SW480 (cell line): Measurements from ENCODE around the gene NEDD4L.
"Not testable (repeated sequence)": the region's sequence is repeated elsewhere in the genome, so short reads cannot be mapped to it uniquely, and the experiment has no call there.

Experiments
- DNase-seq: peaks from one replicate; pipeline ENCODE4 v3.0.0-alpha.2; 2016; ENCODE audit warnings: low spot score

NEDD4L gene

GRCh38 chr18:58157237-58157636, 113.2 kb downstream of the NEDD4L start:
- no peak for DNase-seq

DNA sequence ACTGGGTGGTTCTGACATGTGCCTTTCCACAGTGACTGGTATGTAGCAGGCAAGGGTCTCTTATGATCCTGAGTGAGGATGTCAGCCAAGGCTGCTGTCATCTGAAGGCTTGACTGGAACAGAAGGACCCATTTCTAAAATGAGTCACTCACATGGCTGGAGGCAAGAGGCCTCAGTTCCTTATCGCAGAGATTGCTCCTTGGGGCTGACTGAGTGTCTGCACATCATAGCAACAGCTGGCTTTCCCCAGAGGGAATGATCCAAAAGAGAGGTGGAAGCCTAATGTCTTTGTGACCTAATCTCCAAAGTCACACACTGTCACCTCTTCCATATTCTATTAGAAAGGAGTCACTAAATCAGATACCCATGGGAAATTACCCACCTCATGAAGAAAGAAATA, 114.0 kb downstream of the NEDD4L start:
- DNase-seq = no peak

GRCh38 chr18:58158459-58158858, 114.4 kb downstream of the NEDD4L start:
- DNase-seq = no peak

GRCh38 chr18:58161659-58162058, 117.6 kb downstream of the NEDD4L start:
- peak; percentile 27 for DNase-seq

DNA sequence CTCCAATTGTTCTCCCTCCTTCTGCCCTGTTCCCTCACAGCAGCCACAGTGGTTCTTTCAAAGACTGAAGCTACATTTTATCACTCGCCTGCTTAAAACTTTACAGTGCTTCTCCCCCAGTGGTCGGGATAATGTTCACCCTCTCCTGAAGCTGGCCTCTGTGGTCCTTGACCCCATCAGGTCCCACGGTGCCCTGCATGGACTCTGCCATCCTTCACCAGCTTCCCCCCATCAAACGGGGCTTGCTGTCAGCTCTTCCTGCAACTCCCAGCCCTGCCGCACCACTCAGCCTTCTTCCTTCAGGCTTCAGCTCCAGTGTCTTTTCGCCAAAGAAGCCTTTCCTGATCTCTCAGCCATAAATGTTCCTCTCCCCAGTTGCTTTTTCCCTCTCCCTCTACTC, 118.1 kb downstream of the NEDD4L start:
- DNase-seq = no peak

DNA sequence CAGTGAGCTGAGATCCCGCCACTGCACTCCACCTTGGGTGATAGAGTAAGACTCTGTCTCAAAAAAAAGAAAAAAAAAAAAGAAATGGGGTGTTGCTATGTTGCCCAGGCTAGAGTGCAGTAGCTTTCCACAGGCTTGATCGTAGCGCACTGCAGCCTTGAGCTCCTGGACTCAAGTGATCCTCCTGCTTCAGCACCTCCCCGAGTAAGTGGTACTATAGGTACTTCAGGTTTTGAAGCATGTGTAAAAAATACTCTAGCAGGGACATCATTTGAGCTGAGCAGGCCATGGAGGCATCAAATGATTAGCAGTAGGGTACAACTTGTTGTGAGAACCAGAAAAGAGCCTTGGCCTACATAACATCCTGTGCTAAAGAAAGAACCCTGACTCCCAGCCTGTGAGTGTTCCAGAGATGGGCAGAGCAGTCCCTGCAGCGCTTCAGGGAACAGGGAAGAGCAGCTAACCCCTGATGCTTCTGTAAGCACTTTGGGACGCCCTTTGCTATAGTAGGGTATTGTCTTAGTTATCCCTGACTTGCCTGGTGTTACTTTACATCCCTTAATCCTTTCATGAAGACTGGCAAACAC, 119.1 kb downstream of the NEDD4L start:
- DNase-seq = no peak

- DNase-seq = no peak
Observed at GRCh38 chr18:58166278-58166844, 122.3 kb downstream of the NEDD4L start.

GRCh38 chr18:58167073-58167472, 123.0 kb downstream of the NEDD4L start:
- no peak for DNase-seq

DNA sequence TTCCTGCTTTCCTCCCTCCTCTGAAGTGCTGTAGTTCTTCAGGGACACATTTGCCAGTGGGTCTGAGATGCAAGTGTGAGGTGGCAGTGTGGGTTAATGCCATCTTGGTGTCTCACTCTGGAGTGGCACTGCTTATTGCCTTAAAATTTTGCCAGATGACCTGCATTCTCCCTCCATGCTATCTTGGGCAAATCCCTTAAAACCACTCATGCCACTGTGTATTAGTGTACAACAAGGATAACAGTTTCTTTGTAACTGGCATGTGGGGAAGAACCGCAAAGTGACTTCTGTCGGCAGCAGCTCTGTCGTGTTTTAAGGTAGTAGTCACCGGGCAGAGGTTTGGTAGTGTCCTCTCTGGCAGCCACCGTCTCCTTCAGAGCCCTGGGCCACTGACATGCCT, 124.2 kb downstream of the NEDD4L start:
- no peak for DNase-seq

GRCh38 chr18:58168993-58169392, 125.0 kb downstream of the NEDD4L start:
- DNase-seq = no peak

DNA sequence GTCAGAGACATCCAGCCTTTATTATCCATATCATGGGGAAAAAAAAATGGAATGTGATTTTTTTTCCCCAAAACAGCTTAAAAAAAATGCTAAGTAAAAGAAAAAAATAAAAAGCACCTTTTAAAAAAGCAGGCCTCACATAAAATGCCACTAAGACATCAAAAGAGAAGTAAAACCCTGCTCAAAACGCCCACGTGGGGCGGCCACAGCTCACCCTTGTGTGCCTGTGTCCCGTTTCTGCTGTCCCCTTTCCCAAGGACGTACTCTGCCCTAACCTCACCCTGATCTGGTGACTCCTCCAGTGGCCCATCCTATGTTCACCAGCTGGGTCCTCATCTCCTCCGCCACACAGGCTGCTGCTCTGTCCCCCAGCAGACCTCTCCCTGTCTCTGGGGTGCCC, 125.4 kb downstream of the NEDD4L start:
- no peak for DNase-seq

- DNase-seq = not testable (repeated sequence)
Observed at GRCh38 chr18:58170036-58170435, 126.0 kb downstream of the NEDD4L start.

- no peak for DNase-seq
Observed at GRCh38 chr18:58172031-58172430, 128.0 kb downstream of the NEDD4L start.

DNA sequence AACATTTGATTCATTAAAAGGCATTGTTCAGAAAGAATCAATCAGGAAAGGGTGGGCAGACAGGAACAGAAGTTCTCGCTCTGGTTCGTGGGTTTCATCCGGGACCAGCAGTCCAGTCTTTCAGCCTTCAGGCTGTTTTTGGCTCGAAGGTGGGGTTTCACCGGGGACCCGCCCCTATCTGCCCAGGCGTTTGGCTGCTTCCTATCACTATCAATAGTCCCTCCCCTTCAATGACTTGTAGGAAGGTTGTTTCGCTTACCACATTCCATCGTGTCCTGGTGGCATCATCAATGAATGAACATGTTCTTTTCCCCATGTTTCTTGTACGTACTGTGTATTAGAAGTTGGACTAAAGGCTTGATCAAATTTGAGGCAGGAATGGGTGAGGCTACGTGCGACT, 130.3 kb downstream of the NEDD4L start:
- DNase-seq = no peak

DNA sequence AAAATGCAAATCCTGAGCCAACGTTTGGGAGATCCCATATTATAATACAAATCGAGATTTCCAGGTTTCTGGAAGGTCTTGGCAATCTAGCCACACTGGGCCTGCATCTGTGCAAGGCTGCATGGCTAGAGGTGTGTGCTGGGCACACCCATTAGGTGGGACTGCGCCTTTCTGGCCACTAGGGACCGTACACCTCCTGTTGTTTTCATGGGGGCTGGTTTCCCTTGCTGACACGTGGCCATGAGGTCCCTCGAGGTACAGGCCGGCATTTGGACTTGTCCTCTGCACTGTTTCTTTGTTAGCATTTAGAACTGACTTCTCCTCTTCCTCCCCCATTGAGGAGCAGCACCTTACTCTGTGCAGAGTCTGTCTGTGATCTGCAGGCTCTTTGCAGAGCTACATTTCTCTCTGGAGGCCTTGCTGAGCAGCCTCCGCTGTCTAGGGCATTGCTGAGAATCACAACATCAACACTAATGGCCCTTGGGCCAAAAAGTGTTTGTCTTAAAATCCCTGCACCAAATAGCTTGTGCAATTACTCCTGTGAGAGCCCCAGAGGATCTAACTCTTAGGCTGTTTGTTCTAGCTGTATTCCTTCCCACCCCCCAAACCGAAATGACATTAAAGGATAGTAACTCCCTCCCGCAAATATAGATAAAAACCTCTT, 131.2 kb downstream of the NEDD4L start:
- no peak for DNase-seq

- no peak for DNase-seq
Observed at GRCh38 chr18:58175786-58176176, 131.8 kb downstream of the NEDD4L start.

GRCh38 chr18:58177004-58177717, 133.1 kb downstream of the NEDD4L start:
- no peak for DNase-seq

GRCh38 chr18:58177896-58178470, 134.0 kb downstream of the NEDD4L start:
- DNase-seq = no peak

- no peak for DNase-seq
Observed at GRCh38 chr18:58178511-58178910, 134.5 kb downstream of the NEDD4L start.

- no peak for DNase-seq
Observed at GRCh38 chr18:58180172-58180571, 136.1 kb downstream of the NEDD4L start.

DNA sequence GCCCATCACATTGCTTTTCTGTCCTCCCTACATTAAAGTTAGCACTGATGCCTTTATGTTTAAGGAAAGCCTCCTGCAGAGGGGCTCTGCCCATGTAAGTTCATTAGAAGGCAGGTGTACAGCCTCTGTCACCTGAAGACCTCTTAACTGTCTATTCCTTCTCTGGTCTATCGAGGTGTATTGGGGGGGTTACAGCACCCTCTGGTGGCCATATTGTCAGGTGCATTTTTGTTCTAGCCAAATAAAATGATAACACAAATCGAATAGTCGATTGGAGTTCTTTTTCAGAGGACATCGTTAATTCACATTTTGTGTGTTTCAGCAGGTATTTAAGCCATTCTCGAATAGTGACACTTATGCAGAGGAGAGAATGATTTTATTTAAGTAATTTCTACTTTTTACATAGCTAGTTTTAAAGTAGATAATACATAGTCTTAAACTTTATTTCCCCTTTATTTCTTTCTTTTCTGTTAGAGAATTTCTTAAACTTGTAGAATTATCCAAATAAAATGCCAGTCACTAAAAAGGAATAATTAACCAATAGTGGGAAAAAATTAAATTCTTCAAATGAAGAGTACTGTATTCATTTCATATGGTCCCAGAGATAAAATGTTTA, 136.8 kb downstream of the NEDD4L start:
- peak; percentile 39 for DNase-seq

DNA sequence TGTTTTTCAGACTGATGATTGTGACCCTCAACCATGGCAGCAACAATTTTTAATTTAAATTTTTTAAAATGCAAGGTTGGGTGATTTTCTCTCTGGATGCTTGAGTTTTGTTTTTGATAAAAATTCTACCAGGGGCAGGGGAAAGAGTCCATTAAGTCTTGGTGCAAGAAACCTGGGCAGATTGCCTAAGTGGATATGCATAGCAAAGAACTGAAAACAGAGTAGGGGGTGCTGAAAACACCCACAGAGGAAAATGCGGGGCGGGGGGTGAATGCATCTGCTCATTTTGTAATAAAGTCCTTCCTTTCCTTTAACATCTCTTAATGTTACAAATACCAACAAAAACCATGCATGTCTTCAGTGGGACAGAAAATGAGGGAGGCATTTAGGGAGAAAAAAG, 138.0 kb downstream of the NEDD4L start:
- no peak for DNase-seq
